ENCODE results near the gene FPR1.
A peak's percentile ranks its signal among the peaks of the same experiment; 100 is the strongest.

Gene FPR1

DNA sequence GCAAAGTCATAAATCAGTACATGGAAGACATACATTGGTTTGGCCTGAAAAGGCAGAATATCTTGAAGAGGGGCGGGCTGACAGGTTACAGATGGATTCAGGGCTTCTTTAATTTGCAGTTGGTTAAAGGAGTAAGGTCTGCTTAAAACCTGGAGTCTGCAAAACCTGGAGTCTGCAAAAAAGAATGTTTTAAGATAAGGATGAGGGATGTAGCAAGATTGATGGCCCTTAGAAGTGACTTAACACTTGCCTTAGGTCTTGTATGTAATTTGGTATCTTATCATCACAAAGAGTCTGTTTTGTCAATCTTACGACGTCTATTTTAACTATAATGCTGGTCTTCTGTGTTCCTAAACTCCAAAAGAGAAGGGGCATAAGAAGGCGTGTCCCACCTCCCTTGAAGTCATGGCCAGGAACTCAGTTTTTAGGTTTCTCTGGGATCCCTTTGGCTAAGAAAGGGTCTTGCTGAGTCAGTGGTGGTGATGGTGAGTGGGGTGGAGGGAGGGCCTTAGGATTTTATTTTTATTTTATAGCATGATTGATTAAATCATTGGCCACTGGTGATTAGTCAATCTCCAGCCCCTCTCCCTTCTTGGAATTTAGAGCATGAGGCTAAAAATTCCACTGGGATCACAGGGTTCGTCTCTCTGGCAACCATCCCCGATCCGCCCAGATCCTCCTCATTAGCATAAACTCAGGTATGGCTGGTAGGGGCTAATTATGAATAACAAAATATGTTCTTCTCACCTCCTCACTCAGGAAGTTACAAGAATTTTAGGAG lies 17.7 kb downstream of the FPR1 start:
- DNase-seq = no peak

DNA sequence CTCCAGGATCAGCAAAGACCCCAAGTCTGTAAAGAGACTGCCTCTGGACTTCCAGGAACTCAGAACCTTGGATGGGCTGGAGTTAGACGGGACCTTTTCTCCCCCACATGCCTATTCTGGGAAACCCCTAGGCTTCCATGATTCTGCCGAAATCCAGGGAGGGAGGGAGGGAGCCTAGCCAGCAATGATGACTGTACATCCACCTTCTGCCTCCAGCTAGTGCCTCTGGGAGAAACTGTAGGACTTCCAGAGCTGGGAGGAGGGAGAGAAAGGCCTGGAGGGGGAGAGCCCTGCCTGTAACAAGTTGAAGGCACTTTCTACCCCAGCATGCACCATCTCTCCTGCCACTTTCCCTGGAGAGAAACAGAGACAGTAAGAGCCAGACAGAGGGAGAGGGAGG lies 21.9 kb downstream of the FPR1 start:
- no peak for DNase-seq

DNA sequence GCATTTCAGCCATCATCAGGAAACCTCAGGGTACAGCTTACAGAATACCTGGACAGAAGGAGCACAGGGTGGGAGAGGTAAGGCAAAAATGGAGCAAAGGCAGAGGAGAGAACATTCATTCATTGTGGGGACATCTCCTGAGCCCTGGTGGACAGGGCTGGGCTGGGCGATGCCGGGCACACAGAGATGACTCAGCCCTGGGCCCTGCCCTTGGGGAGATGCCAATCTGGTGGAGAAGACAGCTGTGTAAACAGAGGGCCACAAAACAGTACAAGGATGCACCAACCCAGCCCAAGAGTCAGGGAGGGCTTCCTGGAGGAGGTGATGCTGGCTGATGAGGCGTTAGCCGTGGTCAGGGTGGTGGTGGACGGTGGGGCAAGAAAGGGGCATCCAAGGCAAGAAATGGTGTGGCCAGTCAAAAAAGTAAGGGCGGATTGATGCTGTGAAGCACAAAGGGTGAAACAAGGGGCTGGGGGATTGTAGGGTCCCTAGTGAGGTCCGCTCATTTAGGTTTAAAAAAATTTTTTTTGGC lies 24.3 kb downstream of the FPR1 start:
- no peak for DNase-seq

DNA sequence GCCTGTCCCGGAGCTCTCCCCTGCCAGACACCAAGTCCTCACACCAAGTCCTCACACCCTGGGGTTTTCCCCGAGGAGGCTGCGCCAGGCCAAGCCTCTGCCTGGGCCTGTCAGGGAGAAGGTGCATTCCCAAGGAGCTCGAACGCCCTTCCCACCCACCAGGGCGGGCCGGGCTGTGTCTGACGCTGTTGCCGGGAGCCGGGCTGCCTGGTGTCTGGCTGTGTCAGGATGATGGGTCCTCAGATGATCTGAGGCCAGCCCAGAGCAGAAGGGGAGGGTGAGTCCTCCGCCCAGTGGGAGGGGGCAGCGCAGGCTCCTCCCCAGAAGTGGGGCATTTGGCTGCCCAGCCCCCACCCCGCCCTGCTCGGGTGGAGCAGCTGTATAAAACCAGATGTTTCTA lies 25.6 kb downstream of the FPR1 start:
- no peak for DNase-seq

DNA sequence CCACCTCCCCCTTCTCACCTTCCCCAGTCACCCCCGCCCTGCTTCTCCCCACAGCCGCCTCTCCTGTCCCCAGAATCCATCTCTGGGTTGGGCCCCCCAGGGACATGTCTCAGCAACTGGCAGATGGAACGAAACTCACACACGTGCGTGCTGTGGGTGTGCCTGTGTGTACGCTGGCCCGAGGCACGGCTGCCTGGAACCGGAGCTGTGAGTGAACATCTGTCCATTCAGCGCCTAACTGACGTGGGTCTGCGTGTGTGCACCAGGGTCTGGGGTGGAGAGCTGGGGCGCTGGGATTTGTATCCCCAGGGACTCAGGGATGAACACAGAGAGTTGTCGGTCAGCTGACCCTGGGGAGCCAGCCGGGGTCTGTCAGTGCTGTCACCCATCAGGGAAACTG lies 27.1 kb downstream of the FPR1 start:
- DNase-seq = no peak

DNA sequence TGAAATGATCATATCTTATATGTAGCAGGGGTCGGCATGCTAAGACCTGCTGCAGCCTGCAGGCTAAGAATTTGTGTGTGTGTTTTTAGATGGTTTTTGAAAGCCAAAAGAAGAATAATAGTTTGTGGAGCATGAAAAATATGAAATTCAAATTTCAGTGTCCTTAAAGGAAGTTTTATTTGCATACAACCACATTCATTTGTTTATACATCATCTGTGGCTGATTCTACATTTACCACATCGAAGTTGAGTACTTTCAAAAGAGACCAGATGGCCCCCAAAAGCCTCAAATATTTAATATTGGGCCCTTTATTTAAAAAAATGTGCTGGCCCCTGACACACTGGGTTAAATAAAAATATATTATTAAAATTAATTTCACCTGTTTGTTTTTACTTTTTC lies 29.2 kb downstream of the FPR1 start:
- no peak for DNase-seq

DNA sequence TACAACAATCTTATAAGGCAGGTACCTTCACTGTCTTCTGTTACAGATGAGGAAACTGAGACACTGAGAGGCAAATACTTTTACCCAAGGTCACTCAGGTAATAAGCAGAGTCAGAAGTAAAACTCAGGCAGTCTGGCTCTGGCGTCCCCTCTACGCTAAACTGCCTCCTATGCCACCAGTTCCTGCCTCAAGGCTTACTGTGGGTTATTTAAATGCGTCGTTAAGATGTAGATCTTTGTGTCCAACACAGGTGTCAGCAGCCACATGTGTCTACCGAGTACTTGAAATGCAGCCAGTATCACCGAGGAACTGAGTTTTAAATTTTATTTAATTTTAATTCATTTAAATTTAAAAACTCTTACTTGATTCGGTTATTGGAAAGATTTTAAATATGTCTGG lies 29.8 kb downstream of the FPR1 start:
- no peak for DNase-seq

DNA sequence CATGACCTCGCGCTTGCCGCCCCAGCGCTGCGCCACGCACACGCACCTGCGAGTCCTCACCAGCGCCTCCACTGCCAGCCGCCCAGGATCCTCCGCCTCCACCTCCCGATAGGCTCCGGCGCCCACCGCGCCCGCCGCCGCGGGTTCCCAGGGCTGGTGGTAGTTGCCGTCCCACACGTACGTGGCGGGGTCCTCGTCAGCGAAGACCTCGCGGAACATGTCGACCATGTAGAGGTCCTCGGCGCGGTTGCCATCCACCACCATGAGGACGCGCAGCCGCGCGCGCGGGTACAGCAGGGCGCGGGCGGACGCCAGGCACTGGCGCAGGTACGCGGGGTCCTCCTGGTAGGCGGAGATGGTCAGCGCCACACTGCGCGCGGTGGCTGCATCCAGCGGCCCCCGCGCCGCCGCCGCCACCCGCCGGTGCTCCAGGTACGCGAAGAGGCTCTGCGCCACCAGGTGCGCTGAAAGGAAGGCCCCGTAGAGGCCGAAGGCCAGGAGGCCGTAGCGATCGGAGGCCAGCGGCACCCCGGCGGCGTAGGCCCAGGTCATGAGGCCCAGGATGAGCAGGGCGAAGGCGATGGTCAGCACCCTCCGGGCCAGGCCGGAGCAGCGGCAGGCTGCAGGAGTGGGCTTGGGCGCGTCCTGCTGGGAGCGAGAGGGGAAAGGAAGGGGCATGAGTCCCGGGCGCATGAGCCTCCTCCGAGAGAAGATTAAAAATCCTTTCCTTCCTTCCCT lies 32.3 kb downstream of the FPR1 start:
- DNase-seq = no peak

DNA sequence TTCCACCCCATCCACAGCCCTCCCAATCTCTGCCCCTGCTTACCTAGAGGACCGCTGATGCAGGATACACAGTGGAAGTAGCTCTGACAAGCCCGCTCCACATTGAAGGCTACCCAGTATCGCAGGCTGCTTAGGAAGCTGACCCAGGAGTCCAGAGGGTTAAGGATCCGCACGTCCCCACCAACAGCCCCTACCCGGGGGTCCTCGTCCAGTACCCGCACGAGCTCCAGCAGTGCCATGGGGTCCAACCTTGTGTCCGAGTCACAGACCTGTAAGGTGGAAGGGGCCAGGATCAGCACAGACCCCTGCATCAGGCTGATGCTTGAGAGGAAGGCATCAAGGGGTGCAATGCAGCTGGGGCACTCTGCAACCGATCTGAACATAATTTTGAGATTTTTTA lies 34.8 kb downstream of the FPR1 start:
- no peak for DNase-seq

DNA sequence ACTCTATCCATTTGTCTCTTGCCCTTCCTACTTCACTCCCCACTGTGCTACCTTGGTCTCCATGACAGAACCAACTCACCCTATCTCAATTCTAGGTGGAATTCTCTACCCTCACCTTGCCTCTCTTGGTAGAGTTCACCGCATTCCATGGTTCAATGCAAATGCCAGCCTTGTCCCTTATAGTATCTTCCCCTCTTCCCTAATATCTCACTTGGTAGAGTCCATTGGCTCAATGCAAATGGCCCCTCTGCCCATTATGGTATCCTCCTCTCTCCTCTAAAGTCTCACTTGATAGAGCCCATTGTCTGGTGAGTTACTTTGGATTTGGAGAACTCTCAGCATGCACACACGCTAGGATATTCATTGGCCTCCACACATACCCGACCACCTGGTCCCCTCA lies 35.8 kb downstream of the FPR1 start:
- no peak for DNase-seq

DNA sequence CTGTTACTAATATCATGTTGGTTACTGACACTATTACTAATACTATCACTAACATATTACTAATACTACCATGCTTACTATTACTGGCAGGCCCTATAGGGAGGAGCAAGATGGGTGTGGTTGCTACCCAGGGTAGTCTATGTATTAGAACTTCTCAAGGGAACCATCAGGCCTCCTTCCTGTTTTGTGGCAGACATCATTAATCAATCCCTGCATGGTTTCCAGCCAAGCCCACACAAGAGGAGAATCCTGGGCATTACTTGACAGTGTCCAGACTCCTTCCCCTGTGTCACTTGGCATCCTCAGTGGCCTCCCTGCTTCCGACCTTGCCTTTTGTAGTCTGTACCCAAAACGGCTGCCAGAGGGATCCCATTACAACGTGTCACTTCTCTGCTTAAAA lies 36.8 kb downstream of the FPR1 start:
- DNase-seq = no peak

DNA sequence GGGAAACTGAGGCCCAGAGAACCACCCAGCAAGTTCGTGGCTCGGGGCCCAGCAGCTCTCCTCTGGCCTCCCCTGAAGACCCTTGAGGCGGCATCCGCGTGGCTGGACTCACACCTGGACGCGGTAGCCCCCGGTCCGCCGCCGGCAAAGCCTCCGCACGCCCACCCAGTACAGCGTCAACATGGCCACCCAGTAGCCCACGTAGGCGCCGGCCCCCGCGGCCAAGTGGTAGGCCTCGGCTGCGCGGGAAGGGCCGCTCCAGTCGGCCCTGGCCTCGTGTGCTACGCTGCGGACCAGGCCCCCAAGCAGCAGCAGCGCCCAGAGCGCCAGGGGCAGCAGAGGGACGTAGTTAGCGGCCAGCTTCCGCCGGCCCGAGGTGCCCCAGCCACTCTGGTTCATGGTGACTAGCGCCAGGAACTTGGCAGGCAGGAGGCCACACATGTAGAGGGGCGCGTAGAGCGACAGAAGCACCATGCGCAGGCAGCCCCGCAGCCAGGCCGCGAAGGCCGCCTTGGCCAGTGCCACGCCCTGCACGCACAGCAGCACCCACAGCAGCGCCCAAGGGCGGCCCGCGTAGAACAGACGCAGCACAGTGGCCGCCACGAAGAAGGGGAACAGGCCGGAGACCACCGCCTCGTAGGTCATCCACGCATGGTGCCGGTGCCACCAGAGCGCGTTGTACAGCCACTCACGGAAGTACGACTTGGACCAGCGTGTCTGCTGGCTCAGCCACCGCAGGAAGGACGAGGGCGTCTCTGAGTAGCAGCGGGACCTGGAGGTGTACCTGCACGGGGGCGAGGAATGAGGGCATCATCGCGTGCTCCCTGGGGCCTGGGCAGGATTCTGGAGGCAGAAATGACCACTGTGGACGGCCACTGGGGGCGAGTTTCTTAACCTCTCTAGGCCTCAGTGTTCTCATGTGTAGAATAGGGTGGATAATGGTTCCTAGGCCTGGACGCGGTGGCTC lies 38.1 kb downstream of the FPR1 start:
- DNase-seq = no peak

DNA sequence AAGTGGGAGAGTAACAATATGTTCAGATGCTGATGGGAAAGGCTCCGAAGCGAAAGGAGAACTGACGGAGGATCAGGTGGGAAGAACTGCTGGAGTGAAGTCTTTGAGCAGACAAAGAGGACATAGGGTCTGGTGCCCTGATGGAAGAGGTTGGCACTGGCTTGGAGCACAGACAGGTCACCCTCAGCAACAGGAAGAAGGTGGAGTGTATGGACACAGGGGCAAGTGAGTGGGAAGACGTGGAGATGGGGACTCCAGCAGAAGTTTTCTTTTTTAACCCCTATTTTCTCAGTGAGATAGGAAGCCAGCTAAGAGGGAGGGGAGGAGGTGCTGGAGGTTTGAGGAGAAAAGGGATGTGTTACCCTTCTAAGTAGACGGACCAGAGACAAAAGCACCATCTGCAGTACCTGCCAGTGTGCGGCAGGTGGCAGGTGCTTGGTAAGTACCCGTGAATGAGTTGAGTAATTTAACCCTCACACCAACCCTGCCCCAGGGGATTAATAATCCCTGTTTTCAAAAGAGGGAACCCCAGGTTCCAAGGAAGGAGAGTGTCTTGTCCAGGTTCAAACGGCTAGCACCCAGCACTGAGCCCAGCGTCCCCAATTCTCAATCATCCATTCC lies 39.1 kb downstream of the FPR1 start:
- no peak for DNase-seq

DNA sequence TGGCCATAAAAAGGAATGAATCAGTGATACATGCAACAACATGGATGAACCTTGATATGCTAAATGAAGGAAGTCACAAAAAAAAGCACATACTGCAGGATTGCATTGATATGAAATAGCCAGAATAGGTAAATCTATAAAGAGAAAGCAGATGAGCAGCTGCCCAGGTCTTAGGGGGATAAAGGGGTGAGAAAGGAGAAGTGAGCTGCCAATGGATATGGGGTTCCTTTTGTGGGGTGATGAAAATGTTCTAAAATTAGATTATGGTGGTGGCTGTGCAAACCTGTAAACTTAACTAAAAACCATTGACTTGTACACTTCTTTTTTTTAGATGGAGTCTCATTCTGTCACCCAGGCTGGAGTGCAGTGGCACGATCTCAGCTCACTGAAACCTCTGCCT lies 40.0 kb downstream of the FPR1 start:
- DNase-seq = no peak

DNA sequence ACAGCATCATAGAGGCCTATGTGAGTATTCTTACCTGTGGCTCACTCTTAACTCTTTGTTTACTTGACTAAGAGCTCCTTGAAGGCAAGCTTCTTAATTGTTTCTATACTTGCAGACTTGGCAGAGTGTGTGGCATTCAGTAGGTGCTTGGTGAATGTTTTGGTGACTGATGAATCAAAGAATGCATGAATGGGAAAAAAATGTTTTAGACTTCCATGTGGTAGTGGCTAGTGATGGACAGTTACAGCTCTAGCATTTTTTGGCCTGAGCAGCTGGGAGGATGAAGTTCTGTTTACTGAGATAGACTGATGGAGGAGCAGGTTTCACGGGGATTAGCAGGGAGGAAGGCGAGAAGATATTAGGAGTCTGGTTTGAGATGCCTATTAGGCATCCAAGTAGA lies 41.5 kb downstream of the FPR1 start:
- no peak for DNase-seq

DNA sequence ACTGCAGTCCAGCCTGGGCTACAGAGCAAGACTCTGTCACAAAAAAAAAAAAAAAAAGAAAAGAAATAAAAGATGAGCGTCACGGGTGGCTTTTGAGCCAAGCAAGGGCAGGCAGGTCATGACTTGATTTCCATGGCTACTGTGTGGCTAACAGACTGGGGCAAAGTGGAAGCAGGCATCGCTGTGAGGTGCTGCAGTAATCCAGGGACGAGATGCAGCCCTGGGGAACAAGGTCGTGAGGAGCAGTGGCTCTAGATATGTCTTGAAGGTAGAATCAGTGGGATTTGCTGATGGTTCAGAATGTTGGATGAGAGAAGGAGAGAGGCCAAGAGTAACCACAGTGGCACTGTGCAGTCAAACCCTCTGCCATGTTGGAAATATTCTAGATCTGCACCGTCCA lies 42.1 kb downstream of the FPR1 start:
- no peak for DNase-seq

DNA sequence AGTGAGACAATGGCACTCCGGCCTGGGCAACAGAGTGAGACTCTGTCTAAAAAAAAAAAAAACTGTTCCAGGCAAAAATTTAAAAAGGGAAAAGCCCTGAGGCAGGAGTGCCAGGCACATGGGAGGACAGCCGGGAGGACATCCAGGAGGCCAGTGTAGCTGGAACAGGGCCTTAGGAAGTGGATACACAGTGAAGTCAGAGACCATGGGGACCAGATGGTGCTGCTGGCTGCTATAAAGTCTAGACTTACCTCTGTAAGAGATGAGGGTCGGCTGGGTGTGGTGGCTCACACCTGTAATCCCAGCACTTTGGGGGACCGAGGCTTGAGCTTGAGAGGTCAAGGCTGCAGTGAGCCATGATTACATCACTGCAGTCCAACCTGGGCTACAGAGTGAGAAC lies 42.9 kb downstream of the FPR1 start:
- DNase-seq = no peak

DNA sequence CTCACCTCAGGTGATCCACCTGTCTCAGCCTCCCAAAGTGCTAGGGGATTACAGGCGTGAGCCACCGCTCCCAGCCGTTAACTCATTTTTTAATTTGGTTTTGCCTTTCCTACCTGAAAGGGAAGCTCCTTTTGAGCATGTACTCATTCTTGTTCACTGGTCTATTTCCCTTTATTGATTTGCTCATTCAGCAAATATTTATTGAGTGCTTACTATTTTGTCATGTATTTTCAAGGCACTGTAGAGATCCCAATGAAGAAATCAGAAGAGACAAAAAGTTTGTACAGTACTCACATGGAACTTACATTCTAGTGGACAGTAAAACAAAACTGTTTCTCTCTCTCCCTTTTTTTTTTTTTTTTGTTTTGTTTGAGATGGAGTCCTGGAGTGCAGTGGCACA lies 44.8 kb downstream of the FPR1 start:
- no peak for DNase-seq

DNA sequence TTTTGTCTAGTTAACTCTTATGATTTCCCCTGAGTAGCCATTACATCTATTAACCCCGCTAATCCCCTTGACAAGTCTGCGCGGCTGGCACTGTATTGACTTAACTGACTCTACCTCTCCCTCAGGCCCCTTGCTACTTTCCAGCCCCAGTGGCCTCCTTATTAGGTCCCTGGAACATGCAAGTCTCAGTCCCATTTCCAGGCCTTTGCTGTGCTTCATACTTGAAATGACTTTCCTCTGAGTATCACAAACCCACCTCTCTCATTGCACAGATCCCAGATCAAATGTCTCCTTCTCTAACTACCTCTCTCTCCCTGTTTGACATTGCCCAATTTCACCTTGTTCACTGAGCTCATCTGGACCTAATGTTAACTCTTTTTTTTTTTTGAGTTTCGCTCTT lies 45.4 kb downstream of the FPR1 start:
- DNase-seq = no peak

DNA sequence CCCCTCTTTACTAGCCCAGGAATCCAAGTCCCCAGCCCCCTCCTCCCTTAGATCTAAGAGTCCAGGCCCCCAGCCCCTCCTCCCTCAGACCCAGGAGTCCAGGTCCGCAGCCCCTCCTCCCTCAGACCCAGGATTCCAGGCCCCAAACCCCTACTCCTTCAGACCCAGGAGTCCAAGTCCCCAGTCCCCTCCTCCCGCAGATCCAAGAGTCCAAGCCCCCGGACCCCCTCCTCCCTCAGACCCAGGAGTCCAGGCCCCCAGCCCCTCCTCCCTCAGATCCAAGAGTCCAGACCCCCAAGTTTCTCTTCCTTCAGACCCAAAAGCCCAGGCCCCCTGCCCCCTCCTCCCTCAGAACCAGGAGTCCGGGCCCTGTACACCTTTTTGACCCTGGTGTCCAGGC lies 47.1 kb downstream of the FPR1 start:
- DNase-seq = no peak

DNA sequence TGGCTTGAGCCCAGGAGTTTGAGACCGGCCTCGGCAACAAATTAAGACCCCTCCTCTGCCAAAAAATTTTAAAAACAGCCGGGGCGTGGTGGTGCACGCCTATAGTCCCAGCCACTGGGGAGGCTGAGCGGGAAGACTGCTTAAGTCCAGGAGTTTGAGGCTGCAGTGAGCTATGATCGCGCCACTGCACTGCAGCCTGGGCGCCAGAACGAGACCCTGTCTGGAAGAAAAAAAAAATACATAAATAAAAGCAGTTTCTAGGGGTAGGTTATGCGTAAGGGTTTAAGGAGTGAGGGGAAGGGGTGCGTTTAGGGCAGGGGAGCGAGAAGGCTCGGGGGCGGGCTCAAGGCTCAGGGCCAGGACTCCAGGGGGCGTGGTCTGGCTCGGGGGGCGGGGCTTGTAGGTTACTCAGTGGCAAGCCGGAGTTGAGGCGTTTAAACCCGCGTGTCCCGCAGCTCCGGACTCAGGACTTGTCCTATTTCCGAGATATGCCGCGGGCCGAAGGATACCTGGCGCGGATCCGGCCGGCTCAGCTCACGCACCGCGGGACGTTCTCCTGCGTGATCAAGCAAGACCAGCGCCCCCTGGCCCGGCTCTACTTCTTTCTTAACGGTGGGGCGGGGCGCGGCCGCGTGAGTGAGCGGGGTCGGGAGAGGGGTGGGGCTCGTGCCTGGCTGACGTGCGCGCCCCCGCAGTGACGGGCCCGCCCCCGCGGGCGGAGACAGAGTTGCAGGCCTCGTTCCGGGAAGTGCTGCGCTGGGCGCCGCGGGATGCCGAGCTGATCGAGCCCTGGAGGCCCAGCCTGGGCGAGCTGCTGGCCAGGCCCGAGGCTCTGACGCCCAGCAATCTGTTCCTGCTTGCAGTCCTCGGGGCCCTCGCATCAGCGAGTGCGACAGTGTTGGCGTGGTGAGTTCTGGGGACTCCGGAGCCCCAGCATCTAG lies 47.8 kb downstream of the FPR1 start:
- peak; percentile 80 for DNase-seq
